ENCODE results near the gene CYBB. TPM values are rescaled to one million over a fixed set of nuclear protein-coding genes. Genes with fewer than 3 reads are reported as not detected.

Gene CYBB
- polyA plus RNA-seq, 1 of the 3 experiments (the other 2 are of a cell fraction) = not detected

- no peak overlapping the region for H3K27ac ChIP-seq (ENCODE audit: low read depth in 2 of 2, low read length in 1 of 2)
- ChIA-PET POLR2A (no interaction called here), CTCF (interaction anchor here (1.2 kb wide), 1 partner anchor 31 kb away, joined by 4 read pairs; no protein-coding TSS in a partner anchor)
- no peak overlapping the region for H2AFZ ChIP-seq (ENCODE audit: low read depth)
- no peaks in the 10 kb centered on the region for H4K20me1 ChIP-seq (ENCODE audit: insufficient read depth)
- no peaks in the 10 kb centered on the region for H3K36me3 ChIP-seq (replicated peaks in 1 of 2; ENCODE audit: control insufficient read depth in 1 of 2, insufficient read depth in 2 of 2, low read length in 1 of 2)
- H3K4me3 ChIP-seq (ENCODE audit: low read depth in 2 of 2, low read length in 1 of 2) = no peak overlapping the region
- TF ChIP-seq CHD2 (IDR thresholded peaks at IDR 0.05; ENCODE audit: low read length, partially characterized antibody) (no peak), JUND (IDR thresholded peaks at IDR 0.05) (no peak), USF1 (IDR thresholded peaks at IDR 0.05; ENCODE audit: borderline replicate concordance, low read depth) (no peak), RAD21 (IDR thresholded peaks at IDR 0.05; ENCODE audit: low read length) (no peak), NRF1 (IDR thresholded peaks at IDR 0.05; ENCODE audit: low read depth, low read length) (no peak), FOSL2 (IDR thresholded peaks at IDR 0.05; ENCODE audit: borderline replicate concordance, low read depth) (no peak), MXI1 (IDR thresholded peaks at IDR 0.05; ENCODE audit: low read depth, low read length) (no peak), TCF12 (IDR thresholded peaks at IDR 0.05) (no peak), FOXJ3 (CRISPR knock-in tag; IDR thresholded peaks at IDR 0.05) (no peak), EP300 (IDR thresholded peaks at IDR 0.05; ENCODE audit: borderline replicate concordance in 1 of 2, low read depth in 1 of 2, low read length in 1 of 2) (no peak), MEF2A (IDR thresholded peaks at IDR 0.05; ENCODE audit: borderline replicate concordance, low read depth) (no peak), TEAD4 (IDR thresholded peaks at IDR 0.05; ENCODE audit: borderline replicate concordance, insufficient read depth) (no peak)
- H3K4me1 ChIP-seq (ENCODE audit: control insufficient read depth in 1 of 2, insufficient read depth in 2 of 2, low read depth in 1 of 2, low read length in 1 of 2) = no peaks in the 10 kb centered on the region
- H3K27me3 ChIP-seq (ENCODE audit: insufficient read depth) = no peaks in the 10 kb centered on the region
- DNase-seq = no peak
- no peaks in the 10 kb centered on the region for H3F3A ChIP-seq (replicated peaks; ENCODE audit: insufficient read depth)
- no peaks in the 10 kb centered on the region for H3K79me2 ChIP-seq (ENCODE audit: insufficient read depth)
- H3K9me3 ChIP-seq = no peaks in the 10 kb centered on the region
- H3K4me2 ChIP-seq = no peak overlapping the region
- H3K9ac ChIP-seq = no peak overlapping the region
- no peaks in the 10 kb centered on the region for H3K9me2 ChIP-seq
Observed at GRCh38 chrX:37776283-37776986, 3.4 kb upstream of the CYBB start.

GRCh38 chrX:37776987-37777325, 2.9 kb upstream of the CYBB start:
- 1% methylated on average over 2 of the region's 2 CpGs for WGBS (ENCODE audit: low lambda C conversion rate)

More at GRCh38 chrX:37776987-37777325, 2.9 kb upstream of the CYBB start:
- Histone ChIP-seq H3K4me2 (no peak overlapping the region), H3K27ac (ENCODE audit: low read depth in 2 of 2, low read length in 1 of 2) (no peak overlapping the region), H3K4me1 (ENCODE audit: control insufficient read depth in 1 of 2, insufficient read depth in 2 of 2, low read depth in 1 of 2, low read length in 1 of 2) (no peaks in the 10 kb centered on the region), H3K79me2 (ENCODE audit: insufficient read depth) (no peaks in the 10 kb centered on the region), H2AFZ (ENCODE audit: low read depth) (no peak overlapping the region), H3F3A (replicated peaks; ENCODE audit: insufficient read depth) (no peaks in the 10 kb centered on the region), H4K20me1 (ENCODE audit: insufficient read depth) (no peaks in the 10 kb centered on the region), H3K36me3 (replicated peaks in 1 of 2; ENCODE audit: control insufficient read depth in 1 of 2, insufficient read depth in 2 of 2, low read length in 1 of 2) (no peaks in the 10 kb centered on the region), H3K27me3 (ENCODE audit: insufficient read depth) (0 out of 2 replicates have a peak, but pooled peaks cover 4% of the 10 kb centered on the region), H3K9me3 (no peaks in the 10 kb centered on the region), H3K9ac (no peak overlapping the region), H3K9me2 (no peaks in the 10 kb centered on the region), H3K4me3 (ENCODE audit: low read depth in 2 of 2, low read length in 1 of 2) (no peak overlapping the region)
- DNase-seq = no peak
- ChIA-PET CTCF (interaction anchor here (1.2 kb wide), 1 partner anchor 31 kb away, joined by 4 read pairs; no protein-coding TSS in a partner anchor), POLR2A (no interaction called here)
- TF ChIP-seq RCOR1 (IDR thresholded peaks at IDR 0.05; ENCODE audit: low read length) (no peak), RAD21 (IDR thresholded peaks at IDR 0.05; ENCODE audit: low read length) (no peak), USF1 (IDR thresholded peaks at IDR 0.05; ENCODE audit: borderline replicate concordance, low read depth) (no peak), SMC3 (IDR thresholded peaks at IDR 0.05; ENCODE audit: low read depth, low read length) (no peak), TEAD4 (IDR thresholded peaks at IDR 0.05; ENCODE audit: borderline replicate concordance, insufficient read depth) (no peak), MEF2A (IDR thresholded peaks at IDR 0.05; ENCODE audit: borderline replicate concordance, low read depth) (no peak), USF2 (IDR thresholded peaks at IDR 0.05; ENCODE audit: borderline replicate concordance, low read depth, low read length) (no peak), POLR2AphosphoS5 (IDR thresholded peaks at IDR 0.05; ENCODE audit: low read depth, low read length) (no peak), GABPA (IDR thresholded peaks at IDR 0.05; ENCODE audit: low read depth) (no peak)

Data from SK-N-SH (cell line).